Endodermal cell (in vitro differentiated cells): ENCODE measurements around the gene RAB42. TPM values are rescaled to one million over a fixed set of nuclear protein-coding genes. Genes with fewer than 3 reads are reported as not detected.
"Not testable (repeated sequence)": the region's sequence is repeated elsewhere in the genome, so short reads cannot be mapped to it uniquely, and the experiment has no call there.

Experiments used
- DNase-seq: peaks from one replicate; pipeline ENCODE4 v3.0.0-alpha.2; 2017
- H3K27ac ChIP-seq: 2 replicates; pipeline ENCODE4 v1.5.1; 2013; ENCODE audit warnings: mild to moderate bottlenecking, low read depth, low read length, moderate library complexity
- H3K27me3 ChIP-seq: 2 replicates; pipeline ENCODE4 v1.6.1; 2013; ENCODE audit warnings: mild to moderate bottlenecking, low read length, moderate library complexity; ENCODE audit not compliant: insufficient read depth, control insufficient read depth, poor library complexity, severe bottlenecking
- H3K36me3 ChIP-seq: 2 replicates; pipeline ENCODE4 v1.7.0; 2013; ENCODE audit warnings: mild to moderate bottlenecking, low read length, moderate library complexity; ENCODE audit not compliant: control insufficient read depth, insufficient read depth
- H3K4me1 ChIP-seq: one replicate; pipeline ENCODE4 v1.7.0; 2013; ENCODE audit warnings: low read length; ENCODE audit not compliant: control insufficient read depth, insufficient read depth
- H3K4me3 ChIP-seq: 2 replicates; pipeline ENCODE4 v1.5.1; 2013; ENCODE audit warnings: mild to moderate bottlenecking, low read length, moderate library complexity
- H3K9ac ChIP-seq: 2 replicates; pipeline ENCODE4 v1.6.1; 2013; ENCODE audit warnings: mild to moderate bottlenecking, low read length, moderate library complexity; ENCODE audit not compliant: poor library complexity, severe bottlenecking; ENCODE audit errors: extremely low read depth
- H3K9me3 ChIP-seq: 2 replicates; pipeline ENCODE4 v1.6.1; 2013; ENCODE audit warnings: mild to moderate bottlenecking, low read length, moderate library complexity; ENCODE audit not compliant: control insufficient read depth
- H3K27ac Mint-ChIP-seq: 2 replicates; pipeline ENCODE4 v1.8.0; 2020; ENCODE audit warnings: mixed read lengths
- H3K27me3 Mint-ChIP-seq: 2 replicates; pipeline ENCODE4 v1.8.0; 2021; ENCODE audit warnings: mild to moderate bottlenecking, mixed read lengths; ENCODE audit not compliant: insufficient read depth
- H3K36me3 Mint-ChIP-seq: 2 replicates; pipeline ENCODE4 v1.8.0; 2020; ENCODE audit warnings: low read depth, mixed read lengths
- H3K4me1 Mint-ChIP-seq: 2 replicates; pipeline ENCODE4 v1.8.0; 2020; ENCODE audit warnings: mixed read lengths
- H3K4me3 Mint-ChIP-seq: 2 replicates; pipeline ENCODE4 v1.8.0; 2020; ENCODE audit warnings: mild to moderate bottlenecking, moderate library complexity, mixed read lengths
- H3K9me3 Mint-ChIP-seq: 2 replicates; pipeline ENCODE4 v1.8.0; 2020; ENCODE audit warnings: mild to moderate bottlenecking, mixed read lengths
- CTCF ChIP-seq: fragments of 200-600 bp; sonication (generic); conservative IDR thresholded peaks from 2 replicates; pipeline ENCODE4 v1.5.0; 2021; ENCODE audit warnings: antibody characterized with exemption, mild to moderate bottlenecking
- WGBS, 2 experiments: methylation state at CpG; one replicate each; pipeline versions ENCODE4 v1.1.5 to v1.1.7; 2013; ENCODE audit warnings: missing lambda C conversion rate in 2 of 2, mixed read lengths in 1 of 2; ENCODE audit not compliant: insufficient coverage in 1 of 2, insufficient read length in 1 of 2; 5-methylcytosine and 5-hydroxymethylcytosine counted together
- total RNA-seq, 2 donors: library from RNA; stranded (reverse); fragmentation: NEBNext Ultra II Directional in 1 of 2; extraction: Animal tissue kit (Norgen Biotek cat#: 25700) in 1 of 2; gene quantifications; 2 replicates in 1 of 2; 3 replicates in 1 of 2; pipeline ENCODE4 v1.2.1, GENCODE V29; 2021

The RAB42 gene
- total RNA-seq, 2 donors from 2014 or later, result 2.1 to 3.0 TPM

GRCh38 chr1:28566931-28567330, 25.1 kb upstream of the RAB42 start:
- Histone ChIP-seq H3K27ac (no peak overlapping the region), H3K36me3 (peaks cover 64% of the 10 kb centered on the region), H3K9me3 (no peaks in the 10 kb centered on the region), H3K4me1 (no peaks in the 10 kb centered on the region), H3K27me3 (no peaks in the 10 kb centered on the region), H3K9ac (no peak overlapping the region), H3K4me3 (no peak overlapping the region)
- no peak for DNase-seq
- no peak for TF ChIP-seq CTCF
- Mint-ChIP-seq H3K36me3 (peaks cover 67% of the 10 kb centered on the region), H3K27me3 (no peaks in the 10 kb centered on the region), H3K4me1 (no peaks in the 10 kb centered on the region), H3K4me3 (no peak overlapping the region), H3K9me3 (peaks cover 1% of the 10 kb centered on the region), H3K27ac (no peak overlapping the region)
- 94 to 100% methylated on average over 1 to 2 of the region's 2 CpGs for WGBS, 2 experiments

GRCh38 chr1:28571911-28572310, 20.2 kb upstream of the RAB42 start:
- Histone ChIP-seq H3K27me3 (no peaks in the 10 kb centered on the region), H3K36me3 (peaks cover 46% of the 10 kb centered on the region), H3K9me3 (no peaks in the 10 kb centered on the region), H3K9ac (no peak overlapping the region), H3K27ac (no peak overlapping the region), H3K4me1 (no peaks in the 10 kb centered on the region), H3K4me3 (no peak overlapping the region)
- Mint-ChIP-seq H3K4me3 (no peak overlapping the region), H3K36me3 (peaks cover 54% of the 10 kb centered on the region), H3K9me3 (no peaks in the 10 kb centered on the region), H3K4me1 (no peaks in the 10 kb centered on the region), H3K27ac (no peak overlapping the region), H3K27me3 (no peaks in the 10 kb centered on the region)
- no peak for DNase-seq
- no peak for TF ChIP-seq CTCF
- 90 to 96% methylated on average over 2 to 4 of the region's 4 CpGs for WGBS, 2 experiments

- DNase-seq, H3K4me1 ChIP-seq, H3K9me3 ChIP-seq, H3K9me3 Mint-ChIP-seq, H3K27ac ChIP-seq, H3K27ac Mint-ChIP-seq, H3K9ac ChIP-seq, H3K27me3 ChIP-seq, H3K4me1 Mint-ChIP-seq, H3K4me3 ChIP-seq, H3K4me3 Mint-ChIP-seq, H3K27me3 Mint-ChIP-seq: not testable (repeated sequence)
- H3K36me3 Mint-ChIP-seq, result peaks cover 48% of the 10 kb centered on the region
- 85 to 91% methylated on average over 6 to 10 of the region's 12 CpGs for WGBS, 2 experiments
- H3K36me3 ChIP-seq, result peaks cover 44% of the 10 kb centered on the region
Observed at GRCh38 chr1:28572891-28573290, 19.2 kb upstream of the RAB42 start.

- no peak overlapping the region for H3K4me3 ChIP-seq
- peaks cover 48% of the 10 kb centered on the region for H3K36me3 Mint-ChIP-seq
- no peak overlapping the region for H3K27ac ChIP-seq
- no peaks in the 10 kb centered on the region for H3K9me3 Mint-ChIP-seq
- H3K9ac ChIP-seq, result no peak overlapping the region
- H3K9me3 ChIP-seq, result no peaks in the 10 kb centered on the region
- H3K27ac Mint-ChIP-seq, result no peak overlapping the region
- H3K36me3 ChIP-seq, result peaks cover 44% of the 10 kb centered on the region
- no peaks in the 10 kb centered on the region for H3K27me3 Mint-ChIP-seq
- H3K4me1 Mint-ChIP-seq, result no peaks in the 10 kb centered on the region
- 95% methylated on average over 11 of the region's 11 CpGs for WGBS, 2 experiments
- no peak overlapping the region for H3K4me3 Mint-ChIP-seq
- no peaks in the 10 kb centered on the region for H3K4me1 ChIP-seq
- no peaks in the 10 kb centered on the region for H3K27me3 ChIP-seq
- no peak for DNase-seq
- no peak for TF ChIP-seq CTCF
Observed at GRCh38 chr1:28573564-28573963, 18.5 kb upstream of the RAB42 start.
